ENCODE results near the gene GRK7.
"Not testable (repeated sequence)": the region's sequence is repeated elsewhere in the genome, so short reads cannot be mapped to it uniquely, and the experiment has no call there.

The GRK7 gene

GRCh38 chr3:141796889-141797781 lies 33.9 kb downstream of the GRK7 start:
- peak; percentile 9 for DNase-seq (ENCODE audit: low read depth)
- TF ChIP-seq, protein P1, sequence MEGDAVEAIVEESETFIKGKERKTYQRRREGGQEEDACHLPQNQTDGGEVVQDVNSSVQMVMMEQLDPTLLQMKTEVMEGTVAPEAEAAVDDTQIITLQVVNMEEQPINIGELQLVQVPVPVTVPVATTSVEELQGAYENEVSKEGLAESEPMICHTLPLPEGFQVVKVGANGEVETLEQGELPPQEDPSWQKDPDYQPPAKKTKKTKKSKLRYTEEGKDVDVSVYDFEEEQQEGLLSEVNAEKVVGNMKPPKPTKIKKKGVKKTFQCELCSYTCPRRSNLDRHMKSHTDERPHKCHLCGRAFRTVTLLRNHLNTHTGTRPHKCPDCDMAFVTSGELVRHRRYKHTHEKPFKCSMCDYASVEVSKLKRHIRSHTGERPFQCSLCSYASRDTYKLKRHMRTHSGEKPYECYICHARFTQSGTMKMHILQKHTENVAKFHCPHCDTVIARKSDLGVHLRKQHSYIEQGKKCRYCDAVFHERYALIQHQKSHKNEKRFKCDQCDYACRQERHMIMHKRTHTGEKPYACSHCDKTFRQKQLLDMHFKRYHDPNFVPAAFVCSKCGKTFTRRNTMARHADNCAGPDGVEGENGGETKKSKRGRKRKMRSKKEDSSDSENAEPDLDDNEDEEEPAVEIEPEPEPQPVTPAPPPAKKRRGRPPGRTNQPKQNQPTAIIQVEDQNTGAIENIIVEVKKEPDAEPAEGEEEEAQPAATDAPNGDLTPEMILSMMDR (IDR thresholded peaks at IDR 0.05; ENCODE audit: insufficient read depth, low read depth, low read length, missing control alignments), result no peak
- H3K4me3 ChIP-seq (ENCODE audit: low read length), result no peak overlapping the region

DNA sequence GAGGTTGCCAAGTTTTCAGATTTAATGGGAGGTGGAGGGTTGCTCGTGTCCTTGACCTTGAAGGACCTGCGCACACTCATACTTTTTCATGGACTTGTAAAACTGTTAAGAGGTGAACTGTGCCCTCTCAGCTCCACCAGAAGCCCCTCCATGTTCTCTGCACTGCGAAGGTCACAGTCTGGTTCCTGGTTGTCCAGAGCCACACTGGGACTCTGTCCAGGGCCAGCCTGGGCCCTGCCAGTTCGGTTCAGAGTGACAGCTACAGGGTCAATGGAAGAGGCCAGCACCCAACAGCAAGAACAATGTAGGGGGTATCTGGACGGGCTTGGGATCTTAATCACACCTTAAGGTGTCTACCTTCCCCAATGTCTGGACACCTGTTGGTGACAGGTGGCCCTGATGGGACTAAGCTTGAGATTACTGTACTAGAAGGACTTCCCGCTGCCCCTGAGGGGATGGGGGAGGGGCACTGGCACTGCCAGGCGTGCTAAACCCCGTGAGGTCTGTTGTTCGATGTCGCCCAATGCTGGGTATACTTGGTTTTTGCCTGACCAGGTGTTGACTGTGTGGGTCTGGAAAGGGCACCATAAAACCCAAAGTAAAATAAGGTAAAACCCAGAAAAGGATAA lies 34.7 kb downstream of the GRK7 start:
- no peak for DNase-seq (ENCODE audit: low read depth)
- TF ChIP-seq, protein P1 (IDR thresholded peaks at IDR 0.05; ENCODE audit: insufficient read depth, low read depth, low read length, missing control alignments), result no peak
- H3K4me3 ChIP-seq (ENCODE audit: low read length), result no peak overlapping the region

DNA sequence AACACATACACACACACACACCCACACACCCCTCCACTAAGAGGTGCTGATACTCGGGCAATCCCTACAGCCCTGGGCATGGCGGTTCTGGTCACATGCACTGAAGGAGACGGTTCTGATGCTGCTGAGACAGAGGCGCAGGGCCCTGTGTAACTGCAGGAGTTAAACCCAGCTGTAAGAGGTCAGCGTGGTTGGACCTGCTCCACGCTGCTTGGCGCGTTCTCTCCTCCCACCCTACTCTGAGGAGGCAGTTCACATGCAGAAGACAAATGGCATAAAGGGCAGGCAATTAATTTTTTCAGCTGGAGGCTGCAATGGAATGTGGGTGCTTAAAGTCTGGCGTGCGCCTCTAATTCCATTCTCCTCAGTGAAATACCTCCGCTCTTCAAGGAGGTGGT lies 35.2 kb downstream of the GRK7 start:
- TF ChIP-seq, protein P1 (IDR thresholded peaks at IDR 0.05; ENCODE audit: insufficient read depth, low read depth, low read length, missing control alignments), result no peak
- H3K4me3 ChIP-seq (ENCODE audit: low read length), result no peak overlapping the region

DNA sequence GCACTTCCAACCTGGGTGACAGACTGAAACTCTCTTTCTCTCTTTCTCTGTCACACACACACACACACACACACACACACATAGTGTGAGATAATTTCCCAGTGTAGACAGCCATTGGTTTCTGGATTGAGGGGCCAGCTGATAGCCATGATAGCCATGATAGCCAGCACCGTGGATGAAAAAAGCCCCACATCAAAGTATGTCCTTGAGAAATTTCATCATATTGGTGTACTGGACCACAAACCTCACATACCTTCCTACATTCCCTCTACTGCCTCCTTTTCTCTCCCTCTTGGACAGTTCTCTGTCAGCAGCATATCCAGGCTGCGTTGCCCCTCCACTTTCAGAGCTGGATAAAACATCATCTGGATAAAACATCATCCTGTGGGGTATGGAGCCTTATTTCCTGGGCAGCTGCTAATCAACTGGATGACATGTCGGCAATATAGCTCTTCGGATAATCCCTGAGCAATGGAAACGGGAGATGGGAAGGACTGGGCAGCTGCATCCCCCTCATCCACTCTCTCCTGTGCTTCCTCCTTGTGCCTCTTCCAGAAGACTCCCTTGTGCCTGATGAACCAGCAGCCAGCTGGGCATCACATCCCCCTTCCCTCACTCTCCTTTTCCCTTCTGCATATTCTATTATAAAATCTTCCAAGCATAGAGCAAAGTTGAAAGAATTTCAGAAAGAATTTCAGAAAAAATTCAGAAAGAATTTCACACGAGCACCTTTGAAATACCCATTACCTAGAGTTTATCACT lies 39.3 kb downstream of the GRK7 start:
- H3K4me3 ChIP-seq (ENCODE audit: low read length), result no peak overlapping the region
- no peak for DNase-seq (ENCODE audit: low read depth)
- TF ChIP-seq, protein P1 (IDR thresholded peaks at IDR 0.05; ENCODE audit: insufficient read depth, low read depth, low read length, missing control alignments), result no peak

More for the DNA sequence above, 35.2 kb downstream of the GRK7 start:
- DNase-seq (ENCODE audit: low read depth), result no peak

DNA sequence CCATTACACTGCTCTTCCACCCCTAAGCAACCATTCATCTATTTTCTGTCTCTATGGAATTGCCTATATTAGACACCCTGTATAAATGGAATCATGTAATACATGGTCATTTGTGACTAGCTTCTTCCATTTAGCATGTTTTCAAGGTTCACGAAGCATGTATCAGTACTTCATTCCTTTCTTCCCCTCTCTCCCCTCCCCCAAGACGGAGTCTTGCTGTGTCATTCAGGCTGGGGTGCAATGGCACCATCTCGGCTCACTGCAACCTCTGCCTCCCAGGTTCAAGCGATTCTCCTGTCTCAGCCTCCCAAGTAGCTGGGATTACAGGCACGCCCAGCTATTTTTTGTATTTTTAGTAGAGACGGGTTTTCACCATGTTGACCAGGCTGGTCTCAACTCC lies 40.3 kb downstream of the GRK7 start:
- H3K4me3 ChIP-seq (ENCODE audit: low read length); DNase-seq (ENCODE audit: low read depth): not testable (repeated sequence)

DNA sequence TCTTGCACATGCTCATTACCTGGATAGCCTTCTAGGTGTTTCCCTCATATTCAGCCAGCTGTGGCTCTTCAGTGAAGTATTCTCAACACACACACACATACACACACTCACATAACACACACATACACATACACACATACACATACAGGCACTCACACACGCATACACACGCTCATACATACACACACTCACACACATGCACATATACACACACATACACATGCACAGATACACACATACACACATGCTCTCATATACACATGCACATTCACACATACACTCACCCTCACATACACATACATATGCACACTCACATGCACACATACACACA lies 41.2 kb downstream of the GRK7 start:
- TF ChIP-seq, protein P1 (IDR thresholded peaks at IDR 0.05; ENCODE audit: insufficient read depth, low read depth, low read length, missing control alignments), result no peak
- no peak overlapping the region for H3K4me3 ChIP-seq (ENCODE audit: low read length)
- DNase-seq (ENCODE audit: low read depth), result no peak
